HepG2 (cell line): ENCODE results near the gene DHRS1. TPM values are rescaled to one million over a fixed set of nuclear protein-coding genes. Genes with fewer than 3 reads are reported as not detected.

ENCODE experiments used
- ATAC-seq: fragments of 200-7000 bp; cut with Tn5 transposase; 3 replicates; pipeline ENCODE4 v1.9.1; 2020; ENCODE audit warnings: mild to moderate bottlenecking, moderate library complexity
- BruUV-seq: library from RNA; stranded (reverse); fragments of 400-500 nt; replicated peaks from 2 replicates; lab custom pipeline; 2021; lab: Mats Ljungman, UMichigan
- CTCF ChIA-PET: fragments of 300-600 bp; formaldehyde crosslinking; extraction: SDS; loops from one replicate; lab custom pipeline; 2021; ENCODE audit warnings: low total read pairs, inconsistent platforms, low intra/inter-chr PET ratio; lab: Yijun Ruan, JAX
- POLR2A ChIA-PET: fragments of 350-600 bp; sonication (Branson Sonifier 250); formaldehyde crosslinking; loops from one replicate; lab custom pipeline; 2020; ENCODE audit warnings: antibody characterized with exemption, inconsistent platforms; lab: Yijun Ruan, JAX
- DNase-seq: peaks from one replicate; pipeline ENCODE4 v3.0.0-alpha.2; 2015; ENCODE audit warnings: low spot score
- FAIRE-seq: peaks from 3 replicates; lab custom pipeline; 2011; peaks lifted over from hg19 to GRCh38; lab: Jason Lieb, UNC
- H2AFZ ChIP-seq: one replicate; pipeline ENCODE4 v1.6.1; 2011; ENCODE audit warnings: low read length, inconsistent platforms
- H3K27ac ChIP-seq: fragments of 300-600 bp; 3 replicates; pipeline ENCODE4 v1.8.0; 2011; ENCODE audit warnings: mixed run types, mild to moderate bottlenecking, mixed read lengths, low read length, inconsistent platforms; ENCODE audit not compliant: insufficient read depth; ENCODE audit errors: extremely low read length
- H3K27me3 ChIP-seq, 2 experiments: fragments of 200-600 bp in 1 of 2; 2 replicates in 1 of 2; 3 replicates in 1 of 2; pipeline versions ENCODE4 v1.6.0 to v1.8.0; 2011; ENCODE audit warnings: low read length in 2 of 2, mild to moderate bottlenecking in 2 of 2, moderate library complexity in 2 of 2, inconsistent platforms in 1 of 2; ENCODE audit not compliant: insufficient read depth in 2 of 2, control insufficient read depth in 1 of 2
- H3K36me3 ChIP-seq, 2 experiments: fragments of 200-600 bp in 1 of 2; replicated peaks in 1 of 2; 2 replicates in 1 of 2; 3 replicates in 1 of 2; pipeline versions ENCODE4 v1.5.1 to v1.8.0; 2011; ENCODE audit warnings: low read length in 2 of 2, inconsistent platforms in 1 of 2; ENCODE audit not compliant: insufficient read depth in 2 of 2, control insufficient read depth in 1 of 2
- H3K4me1 ChIP-seq: 2 replicates; pipeline ENCODE4 v1.5.1; 2012; ENCODE audit warnings: low read length, inconsistent platforms; ENCODE audit not compliant: insufficient read depth
- H3K4me2 ChIP-seq: 2 replicates; pipeline ENCODE4 v1.6.0; 2011; ENCODE audit warnings: low read depth, low read length, inconsistent platforms
- H3K4me3 ChIP-seq, 3 experiments: fragments of 200-600 bp in 1 of 3; sonication (generic), shearing (Covaris generic) in 1 of 3; replicated peaks in 1 of 3; 2 replicates each; pipeline ENCODE4 v1.5.1; 2011 to 2016; ENCODE audit warnings: low read length in 3 of 3, inconsistent platforms in 2 of 3, low read depth in 2 of 3, mild to moderate bottlenecking in 2 of 3, control low read depth in 1 of 3, mixed read lengths in 1 of 3; ENCODE audit not compliant: insufficient read depth in 1 of 3
- H3K79me2 ChIP-seq: one replicate; pipeline ENCODE4 v1.6.1; 2011; ENCODE audit warnings: low read length, inconsistent platforms; ENCODE audit not compliant: insufficient read depth
- H3K9ac ChIP-seq: 2 replicates; pipeline ENCODE4 v1.6.0; 2011; ENCODE audit warnings: mild to moderate bottlenecking, low read depth, low read length, inconsistent platforms; ENCODE audit not compliant: insufficient read depth
- H3K9me3 ChIP-seq: 2 replicates; pipeline ENCODE4 v1.5.1; 2012; ENCODE audit warnings: mild to moderate bottlenecking, low read length
- H4K20me1 ChIP-seq: 2 replicates; pipeline ENCODE4 v1.6.0; 2011; ENCODE audit warnings: inconsistent platforms, mild to moderate bottlenecking, low read length, moderate library complexity; ENCODE audit not compliant: insufficient read depth
- CAMTA2 ChIP-seq: sonication (generic); formaldehyde crosslinking; IDR thresholded peaks from 2 replicates; pipeline ENCODE4 v1.4.0; 2020; ENCODE audit warnings: mild to moderate bottlenecking, missing genetic modification reagents, borderline replicate concordance
- CENPT ChIP-seq: sonication (generic); formaldehyde crosslinking; IDR thresholded peaks from 2 replicates; pipeline ENCODE4 v1.8.0; 2022; ENCODE audit warnings: low read depth, mild to moderate bottlenecking, moderate library complexity, missing genetic modification reagents
- ELF4 ChIP-seq: sonication (generic); formaldehyde crosslinking; IDR thresholded peaks from 2 replicates; pipeline ENCODE4 v1.5.0; 2020; ENCODE audit warnings: missing genetic modification reagents, mild to moderate bottlenecking, moderate library complexity, borderline replicate concordance
- HIVEP1 ChIP-seq: sonication (generic); formaldehyde crosslinking; IDR thresholded peaks from 2 replicates; pipeline ENCODE4 v1.4.0; 2020; ENCODE audit warnings: mild to moderate bottlenecking, missing genetic modification reagents
- HOXA5 ChIP-seq: sonication (generic); formaldehyde crosslinking; IDR thresholded peaks from 2 replicates; pipeline ENCODE4 v1.4.0; 2020; ENCODE audit warnings: missing genetic modification reagents
- MEIS2 ChIP-seq: sonication (generic); formaldehyde crosslinking; IDR thresholded peaks from 2 replicates; pipeline ENCODE4 v1.9.0; 2021; ENCODE audit warnings: mild to moderate bottlenecking, missing genetic modification reagents
- MTF2 ChIP-seq: sonication (generic); formaldehyde crosslinking; IDR thresholded peaks from 2 replicates; pipeline ENCODE4 v1.5.0; 2020; ENCODE audit warnings: missing genetic modification reagents, borderline replicate concordance
- MXD3 ChIP-seq: IDR thresholded peaks from 2 replicates; pipeline ENCODE4 v1.6.1; 2016; ENCODE audit warnings: mild to moderate bottlenecking, missing biosample characterization, missing genetic modification reagents
- POLR2AphosphoS2 ChIP-seq: IDR thresholded peaks from 2 replicates; pipeline ENCODE4 v1.6.1; 2011; ENCODE audit warnings: low read depth, low read length, improper control_type of control experiment
- PPARG ChIP-seq: conservative IDR thresholded peaks from 2 replicates; pipeline ENCODE4 v1.6.1; 2016; ENCODE audit warnings: missing biosample characterization, missing genetic modification reagents
- RNF2 ChIP-seq: fragments of 450-650 bp; conservative IDR thresholded peaks from 2 replicates; pipeline ENCODE4 v1.6.1; 2016; ENCODE audit warnings: low read depth
- TEF ChIP-seq: sonication (generic); formaldehyde crosslinking; IDR thresholded peaks from 2 replicates; pipeline ENCODE4 v1.5.0; 2020; ENCODE audit warnings: missing genetic modification reagents
- ZFY ChIP-seq: sonication (generic); formaldehyde crosslinking; IDR thresholded peaks from 2 replicates; pipeline ENCODE4 v1.4.0; 2020; ENCODE audit warnings: missing genetic modification reagents
- ZNF232 ChIP-seq: sonication (generic); formaldehyde crosslinking; IDR thresholded peaks from 2 replicates; pipeline ENCODE4 v1.4.0; 2020; ENCODE audit warnings: missing genetic modification reagents, borderline replicate concordance
- ZNF3 ChIP-seq: IDR thresholded peaks from 2 replicates; pipeline ENCODE4 v1.7.0; 2017; ENCODE audit warnings: inconsistent platforms
- ZNF598 ChIP-seq: sonication (generic); formaldehyde crosslinking; IDR thresholded peaks from 2 replicates; pipeline ENCODE4 v1.5.1; 2020; ENCODE audit warnings: mild to moderate bottlenecking, missing genetic modification reagents, borderline replicate concordance
- ZNF616 ChIP-seq: sonication (generic); formaldehyde crosslinking; IDR thresholded peaks from 2 replicates; pipeline ENCODE4 v1.5.0; 2020; ENCODE audit warnings: low read depth, mild to moderate bottlenecking, missing genetic modification reagents
- WGBS: methylation state at CpG from one replicate; pipeline ENCODE4 v1.1.6; 2017; ENCODE audit warnings: low lambda C conversion rate; 5-methylcytosine and 5-hydroxymethylcytosine counted together
- in situ Hi-C: cut with HindIII; loops from 2 replicates; pipeline ENCODE4 v1.10.0; 2017; ENCODE audit warnings: low pct_unique_long_range_greater_than_20kb; ENCODE audit not compliant: extremely low pct_ligation_motif_present
- intact Hi-C: fragments of 100-400 bp; cut with micrococcal nuclease; formaldehyde crosslinking; loops from one replicate; pipeline ENCODE4 v1.10.0; 2022; ENCODE audit not compliant: unreplicated experiment
- polyA plus RNA-seq, 8 experiments: library from polyadenylated mRNA; depleted of rRNA in 3 of 8; stranded (reverse) in 7 of 8; unstranded in 1 of 8; fragments of >200 nt; fragmentation: Illumina TruSeq in 4 of 8; extraction: Trizol in 4 of 8; gene quantifications; 2 replicates each; pipeline versions ENCODE4 v1.2.1 to v1.2.3, GENCODE V29; 2011 to 2016; ENCODE audit warnings: low read depth in 4 of 8, missing spikeins in 1 of 8, mixed read lengths in 1 of 8; ENCODE audit not compliant: insufficient read depth in 1 of 8
- total RNA-seq, 5 experiments: library from RNA; depleted of rRNA; stranded (reverse); fragments of >200 nt; fragmentation: Illumina TruSeq; extraction: Trizol; gene quantifications; 2 replicates each; pipeline ENCODE4 v1.2.3, GENCODE V29; 2016; ENCODE audit warnings: low read depth in 1 of 5
- TF ChIP-seq, protein P1 (sequence below): sonication (generic); formaldehyde crosslinking; IDR thresholded peaks from 2 replicates; pipeline ENCODE4 v1.4.0; 2020; ENCODE audit warnings: mild to moderate bottlenecking, missing genetic modification reagents, borderline replicate concordance
- TF ChIP-seq, protein P2 (sequence below): sonication (generic); formaldehyde crosslinking; IDR thresholded peaks from 2 replicates; pipeline ENCODE4 v1.5.1; 2020; ENCODE audit warnings: mild to moderate bottlenecking, moderate library complexity, missing genetic modification reagents

The DHRS1 gene
- total and polyA plus RNA-seq, 2 of the 13 experiments (the other 11 are each of a cell fraction or from before 2014, with no cell fraction given) = 49.8 to 60.8 TPM

GRCh38 chr14:24310265-24310645 lies 10.7 kb upstream of the DHRS1 start:
- H3K4me1 ChIP-seq = peaks cover 58% of the 10 kb centered on the region
- H3K4me2 ChIP-seq = no peak overlapping the region
- TF ChIP-seq RNF2 (no peak), ELF4 (CRISPR knock-in tag) (no peak), PPARG (no peak), ZNF616 (CRISPR knock-in tag) (no peak), POLR2AphosphoS2 (0 out of 2 replicates have a peak, but pooled peaks have one; percentile 58), MXD3 (CRISPR knock-in tag) (no peak), CENPT (CRISPR knock-in tag) (no peak), MTF2 (no peak), MEIS2 (no peak), HIVEP1 (CRISPR knock-in tag) (0 out of 2 replicates have a peak, but pooled peaks have one; percentile 35), TEF (CRISPR knock-in tag) (no peak), ZNF232 (no peak), ZNF598 (CRISPR knock-in tag) (0 out of 2 replicates have a peak, but pooled peaks have one; percentile 36), HOXA5 (CRISPR knock-in tag) (no peak), ZNF3 (no peak), ZFY (CRISPR knock-in tag) (no peak), CAMTA2 (CRISPR knock-in tag) (no peak)
- TF ChIP-seq, protein P1, sequence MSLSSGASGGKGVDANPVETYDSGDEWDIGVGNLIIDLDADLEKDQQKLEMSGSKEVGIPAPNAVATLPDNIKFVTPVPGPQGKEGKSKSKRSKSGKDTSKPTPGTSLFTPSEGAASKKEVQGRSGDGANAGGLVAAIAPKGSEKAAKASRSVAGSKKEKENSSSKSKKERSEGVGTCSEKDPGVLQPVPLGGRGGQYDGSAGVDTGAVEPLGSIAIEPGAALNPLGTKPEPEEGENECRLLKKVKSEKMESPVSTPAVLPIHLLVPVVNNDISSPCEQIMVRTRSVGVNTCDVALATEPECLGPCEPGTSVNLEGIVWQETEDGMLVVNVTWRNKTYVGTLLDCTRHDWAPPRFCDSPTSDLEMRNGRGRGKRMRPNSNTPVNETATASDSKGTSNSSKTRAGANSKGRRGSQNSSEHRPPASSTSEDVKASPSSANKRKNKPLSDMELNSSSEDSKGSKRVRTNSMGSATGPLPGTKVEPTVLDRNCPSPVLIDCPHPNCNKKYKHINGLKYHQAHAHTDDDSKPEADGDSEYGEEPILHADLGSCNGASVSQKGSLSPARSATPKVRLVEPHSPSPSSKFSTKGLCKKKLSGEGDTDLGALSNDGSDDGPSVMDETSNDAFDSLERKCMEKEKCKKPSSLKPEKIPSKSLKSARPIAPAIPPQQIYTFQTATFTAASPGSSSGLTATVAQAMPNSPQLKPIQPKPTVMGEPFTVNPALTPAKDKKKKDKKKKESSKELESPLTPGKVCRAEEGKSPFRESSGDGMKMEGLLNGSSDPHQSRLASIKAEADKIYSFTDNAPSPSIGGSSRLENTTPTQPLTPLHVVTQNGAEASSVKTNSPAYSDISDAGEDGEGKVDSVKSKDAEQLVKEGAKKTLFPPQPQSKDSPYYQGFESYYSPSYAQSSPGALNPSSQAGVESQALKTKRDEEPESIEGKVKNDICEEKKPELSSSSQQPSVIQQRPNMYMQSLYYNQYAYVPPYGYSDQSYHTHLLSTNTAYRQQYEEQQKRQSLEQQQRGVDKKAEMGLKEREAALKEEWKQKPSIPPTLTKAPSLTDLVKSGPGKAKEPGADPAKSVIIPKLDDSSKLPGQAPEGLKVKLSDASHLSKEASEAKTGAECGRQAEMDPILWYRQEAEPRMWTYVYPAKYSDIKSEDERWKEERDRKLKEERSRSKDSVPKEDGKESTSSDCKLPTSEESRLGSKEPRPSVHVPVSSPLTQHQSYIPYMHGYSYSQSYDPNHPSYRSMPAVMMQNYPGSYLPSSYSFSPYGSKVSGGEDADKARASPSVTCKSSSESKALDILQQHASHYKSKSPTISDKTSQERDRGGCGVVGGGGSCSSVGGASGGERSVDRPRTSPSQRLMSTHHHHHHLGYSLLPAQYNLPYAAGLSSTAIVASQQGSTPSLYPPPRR = no peak
- TF ChIP-seq, protein P2, sequence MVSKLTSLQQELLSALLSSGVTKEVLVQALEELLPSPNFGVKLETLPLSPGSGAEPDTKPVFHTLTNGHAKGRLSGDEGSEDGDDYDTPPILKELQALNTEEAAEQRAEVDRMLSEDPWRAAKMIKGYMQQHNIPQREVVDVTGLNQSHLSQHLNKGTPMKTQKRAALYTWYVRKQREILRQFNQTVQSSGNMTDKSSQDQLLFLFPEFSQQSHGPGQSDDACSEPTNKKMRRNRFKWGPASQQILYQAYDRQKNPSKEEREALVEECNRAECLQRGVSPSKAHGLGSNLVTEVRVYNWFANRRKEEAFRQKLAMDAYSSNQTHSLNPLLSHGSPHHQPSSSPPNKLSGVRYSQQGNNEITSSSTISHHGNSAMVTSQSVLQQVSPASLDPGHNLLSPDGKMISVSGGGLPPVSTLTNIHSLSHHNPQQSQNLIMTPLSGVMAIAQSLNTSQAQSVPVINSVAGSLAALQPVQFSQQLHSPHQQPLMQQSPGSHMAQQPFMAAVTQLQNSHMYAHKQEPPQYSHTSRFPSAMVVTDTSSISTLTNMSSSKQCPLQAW (CRISPR knock-in tag) = peak; percentile 35; the same call in 1 of the 2 replicates

More at GRCh38 chr14:24310265-24310645, 10.7 kb upstream of the DHRS1 start:
- 90% methylated on average over 5 of the region's 5 CpGs for WGBS
- Histone ChIP-seq H3K27me3 (no peaks in the 10 kb centered on the region; a peak in 1 of 5 replicates), H3K4me3 (no peak overlapping the region), H2AFZ (no peak overlapping the region), H3K36me3 (peaks cover 16 to 18% of the 10 kb centered on the region in 2 experiments), H3K79me2 (peaks cover 9% of the 10 kb centered on the region), H3K9ac (no peak overlapping the region), H3K9me3 (no peaks in the 10 kb centered on the region), H3K27ac (peak overlapping the region; percentile 4), H4K20me1 (no peaks in the 10 kb centered on the region)
- CTCF ChIA-PET = interaction anchor here (3.4 kb wide), 1 partner anchor 12 kb away, joined by 45 read pairs; the partner anchor contains the start of genes DHRS1 and NOP9
- in situ Hi-C loops (no loop called here), intact Hi-C loops (no loop called here)
- ATAC-seq (no peak), DNase-seq (no peak), FAIRE-seq (no peak)
- BruUV-seq = no TSS peak
- POLR2A ChIA-PET = interaction anchor here (0.8 to 24.7 kb wide), 6 partner anchors 8 to 215 kb away, joined by 3 to 850 read pairs (median 17); partner anchors contain the start of genes CHMP4A, DHRS1, GMPR2 and NEDD8
